A549 treated with CORT108297 at 1 μM for 4 hours (cell line): ENCODE results near the gene SERPINE2. TPM values are rescaled to one million over a fixed set of nuclear protein-coding genes. Genes with fewer than 3 reads are reported as not detected.

Experiments used
- total RNA-seq: library from RNA; stranded (reverse); fragments of 200-300 nt; extraction: Qiagen RNA extraction; gene quantifications from 5 replicates; pipeline ENCODE4 v1.2.3, GENCODE V29; 2022

SERPINE2 gene, protein sequence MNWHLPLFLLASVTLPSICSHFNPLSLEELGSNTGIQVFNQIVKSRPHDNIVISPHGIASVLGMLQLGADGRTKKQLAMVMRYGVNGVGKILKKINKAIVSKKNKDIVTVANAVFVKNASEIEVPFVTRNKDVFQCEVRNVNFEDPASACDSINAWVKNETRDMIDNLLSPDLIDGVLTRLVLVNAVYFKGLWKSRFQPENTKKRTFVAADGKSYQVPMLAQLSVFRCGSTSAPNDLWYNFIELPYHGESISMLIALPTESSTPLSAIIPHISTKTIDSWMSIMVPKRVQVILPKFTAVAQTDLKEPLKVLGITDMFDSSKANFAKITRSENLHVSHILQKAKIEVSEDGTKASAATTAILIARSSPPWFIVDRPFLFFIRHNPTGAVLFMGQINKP
- 183 to 228 TPM (median 201 TPM) in 5 replicates for total RNA-seq

GRCh38 chr2:224039080-224039769, at the start of gene SERPINE2:
TSS of gene SERPINE2 (minus strand) at chr2:224039286. CDS start at chr2:224001900, 37,386 bp downstream.

DNA sequence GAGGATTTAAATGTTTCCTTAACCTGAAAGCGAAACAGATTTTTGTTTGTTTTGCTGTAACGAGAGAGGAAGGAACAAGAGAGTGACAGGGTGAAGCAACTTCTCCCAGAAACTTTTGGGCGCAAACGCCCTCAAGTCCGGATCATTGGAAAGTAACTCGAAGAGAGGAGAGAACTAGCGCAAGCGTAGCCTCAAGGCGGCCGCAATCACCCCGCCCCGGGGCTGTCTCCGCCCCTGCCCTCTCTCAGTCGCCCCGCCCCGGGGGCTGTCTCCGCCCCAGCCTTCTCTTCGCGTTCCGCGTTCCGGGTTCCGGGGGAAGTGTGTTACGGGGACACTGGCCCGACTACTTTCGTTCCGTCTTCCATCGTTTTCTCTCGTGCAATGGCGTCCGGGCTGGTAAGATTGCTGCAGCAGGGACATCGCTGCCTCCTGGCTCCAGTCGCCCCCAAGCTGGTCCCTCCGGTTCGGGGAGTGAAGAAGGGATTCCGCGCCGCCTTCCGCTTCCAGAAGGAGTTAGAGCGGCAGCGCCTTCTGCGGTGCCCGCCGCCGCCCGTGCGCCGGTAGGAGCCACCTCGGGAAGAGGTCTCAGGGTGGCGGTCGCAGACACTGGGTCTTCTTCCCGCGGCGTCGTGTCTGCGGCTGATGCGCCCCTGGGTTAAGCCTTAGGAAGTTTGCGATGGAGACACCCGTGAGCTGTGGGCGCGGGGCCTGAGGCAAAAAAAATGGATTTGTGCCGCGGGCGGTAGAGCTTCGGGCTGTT, 81.8 kb downstream of the SERPINE2 start, which contains the start of gene MRPL44:
Gene MRPL44, plus strand, starts transcription at position 372 of the 760 bp plus-strand sequence. Its CDS starts 10 bp downstream, at position 382.

GRCh38 chr2:223944703-223945531, 94.2 kb downstream of the SERPINE2 start, which contains the start of gene WDFY1:
TSS of gene WDFY1 (minus strand) at chr2:223945335. CDS start at chr2:223945284, 51 bp downstream.

Other genes starting within 250 kb of the SERPINE2 start
- 24.9 to 53.7 TPM (median 34.1 TPM) in 5 replicates for gene AP1S3, start 201.7 kb downstream of the SERPINE2 start, total RNA-seq
- gene WDFY1, start 94.0 kb downstream of the SERPINE2 start, total RNA-seq: 33.9 to 44.5 TPM (median 41.0 TPM) in 5 replicates
- 45.5 to 53.4 TPM (median 47.2 TPM) in 5 replicates for gene MRPL44, start 81.8 kb downstream of the SERPINE2 start, total RNA-seq